Stimulated activated CD4-positive, alpha-beta T cell treated with anti-CD3 and anti-CD28 coated beads, Interleukin-1b, Interleukin-23, amount 100 ng/mL, for 1 hour (primary cell): Measurements from ENCODE around the gene ARPP19.
"Not testable (repeated sequence)": the region's sequence is repeated elsewhere in the genome, so short reads cannot be mapped to it uniquely, and the experiment has no call there.

Experiments used
- DNase-seq, 2 donors: peaks; one replicate each; pipeline ENCODE4 v3.0.0-alpha.2; 2020; ENCODE audit warnings: low read depth in 2 of 2

Gene ARPP19, protein sequence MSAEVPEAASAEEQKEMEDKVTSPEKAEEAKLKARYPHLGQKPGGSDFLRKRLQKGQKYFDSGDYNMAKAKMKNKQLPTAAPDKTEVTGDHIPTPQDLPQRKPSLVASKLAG

DNA sequence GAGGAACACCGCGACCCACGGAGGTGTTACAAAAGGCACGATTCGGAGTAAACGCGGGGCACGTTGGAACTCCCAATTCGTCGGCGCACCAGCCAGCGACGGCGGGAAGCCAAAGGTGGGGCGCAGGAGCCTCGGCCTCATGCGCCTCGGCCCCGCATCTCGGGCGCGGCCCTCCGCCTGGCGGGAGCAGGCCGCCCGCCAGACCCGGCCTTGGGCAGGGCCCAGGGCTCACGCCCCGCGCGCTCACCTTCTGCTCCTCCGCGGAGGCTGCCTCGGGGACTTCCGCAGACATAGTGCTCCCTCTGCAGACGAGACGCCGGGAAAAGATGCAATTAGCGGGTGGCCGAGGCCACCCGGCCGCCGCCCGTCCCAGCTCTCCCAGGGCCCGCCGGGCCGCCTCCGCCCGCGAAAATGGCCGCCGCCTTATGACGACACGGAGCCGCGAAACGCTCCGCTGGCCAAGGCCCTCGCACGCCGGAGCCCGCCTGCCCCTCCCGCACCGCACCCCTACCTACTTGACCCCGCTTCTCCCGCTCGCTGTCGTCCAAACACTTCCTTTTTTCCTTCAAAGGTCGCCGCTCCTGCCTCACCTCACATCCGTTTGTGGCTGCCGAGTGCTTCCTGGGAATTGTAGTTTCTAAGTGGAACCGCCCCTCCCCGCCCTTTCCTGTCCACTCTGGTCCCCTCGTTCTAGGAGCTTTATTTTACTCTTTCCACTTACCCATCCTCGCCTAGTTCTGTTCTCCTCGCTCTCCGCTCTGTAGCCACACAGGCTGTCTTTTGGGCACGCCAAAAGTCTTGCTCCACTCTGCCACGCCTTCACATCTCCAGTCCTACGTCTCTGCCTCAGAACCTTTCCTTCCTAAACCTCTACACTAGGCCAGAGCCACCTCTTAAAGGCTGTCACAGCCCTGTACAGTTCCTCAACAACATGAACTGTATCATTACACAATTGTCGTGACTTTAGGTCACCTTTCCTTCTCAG, at the start of gene ARPP19:
ARPP19 (minus strand) TSS at position 430 of the 985 bp plus-strand sequence; CDS start at position 292, 138 bp downstream.
- DNase-seq, result peak; percentile 32 to 48

DNA sequence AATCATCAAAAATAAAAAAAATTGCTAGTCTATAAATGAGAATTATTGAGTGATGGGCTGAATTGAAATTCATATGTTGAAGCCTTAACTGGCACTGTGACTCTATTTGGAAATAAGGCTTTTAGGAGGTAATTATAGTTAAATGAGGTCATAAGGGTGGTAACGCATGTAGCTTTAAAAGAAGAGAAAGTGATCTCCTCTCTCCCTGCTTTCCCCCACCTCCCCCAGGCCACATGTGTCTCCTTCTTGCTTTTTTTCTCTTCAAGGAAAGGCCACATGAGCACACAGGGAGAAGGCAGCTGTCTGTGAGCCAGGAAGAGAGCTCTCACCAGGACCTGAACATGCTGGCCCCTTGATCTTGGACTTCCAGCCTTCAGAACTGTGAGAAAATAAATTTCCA, 48.2 kb upstream of the ARPP19 start:
- DNase-seq, result no peak

DNA sequence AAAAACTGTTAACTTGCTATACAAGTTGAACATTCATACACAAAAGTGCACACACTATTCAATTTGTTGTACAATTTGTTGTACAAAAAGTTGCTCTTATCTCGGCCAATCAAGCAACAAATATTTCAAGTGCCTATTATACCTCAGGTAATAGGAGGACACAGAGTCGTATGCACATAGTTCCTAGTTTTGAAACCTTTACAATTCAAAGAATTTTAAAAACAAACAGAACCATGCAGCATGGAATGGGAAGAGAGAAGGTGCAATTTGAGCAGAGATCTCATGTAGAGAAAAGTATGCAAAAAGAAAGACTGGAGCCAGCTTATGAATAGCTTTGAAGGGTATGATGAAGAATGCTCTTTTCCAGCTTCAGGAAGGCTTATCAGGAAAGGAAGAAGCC, 46.5 kb upstream of the ARPP19 start:
- DNase-seq, result no peak

DNA sequence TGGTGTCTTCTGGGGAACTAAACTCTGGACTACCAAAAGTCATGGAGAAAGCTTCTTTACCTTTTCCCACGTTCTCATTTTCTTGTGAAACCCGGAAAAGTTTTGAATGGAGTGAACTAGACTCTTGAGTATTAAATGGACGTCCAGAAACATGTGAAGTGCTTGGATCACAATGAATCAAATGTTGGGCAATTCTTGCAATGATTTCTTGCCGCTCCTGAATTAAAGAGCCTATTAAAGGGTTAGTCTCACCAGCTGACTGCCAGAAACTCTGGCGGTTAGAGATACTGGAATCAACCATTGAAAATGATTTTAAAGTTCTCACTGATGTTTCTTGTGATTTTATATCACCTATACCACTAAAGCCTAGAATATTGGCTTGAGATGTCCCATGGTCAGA, 40.8 kb upstream of the ARPP19 start:
- no peak for DNase-seq

DNA sequence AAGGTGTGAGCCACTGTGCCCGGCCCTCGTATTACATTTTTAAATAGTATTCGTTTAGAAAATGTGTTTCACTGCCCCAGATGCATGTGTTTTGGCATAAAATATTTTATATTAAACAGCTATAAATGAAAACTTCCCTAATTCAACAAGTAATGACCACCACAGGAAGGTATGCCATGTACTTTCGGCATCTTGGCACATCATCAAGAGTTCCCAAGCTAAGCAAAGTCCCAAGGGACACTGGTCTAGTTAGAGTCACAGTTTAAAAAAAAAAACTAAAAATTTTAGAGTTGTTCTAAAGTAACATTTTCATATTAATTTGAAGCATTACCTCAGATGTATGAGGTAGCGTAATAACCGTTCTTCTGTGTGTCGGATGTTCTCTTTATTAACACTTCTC, 15.6 kb upstream of the ARPP19 start:
- no peak for DNase-seq

DNA sequence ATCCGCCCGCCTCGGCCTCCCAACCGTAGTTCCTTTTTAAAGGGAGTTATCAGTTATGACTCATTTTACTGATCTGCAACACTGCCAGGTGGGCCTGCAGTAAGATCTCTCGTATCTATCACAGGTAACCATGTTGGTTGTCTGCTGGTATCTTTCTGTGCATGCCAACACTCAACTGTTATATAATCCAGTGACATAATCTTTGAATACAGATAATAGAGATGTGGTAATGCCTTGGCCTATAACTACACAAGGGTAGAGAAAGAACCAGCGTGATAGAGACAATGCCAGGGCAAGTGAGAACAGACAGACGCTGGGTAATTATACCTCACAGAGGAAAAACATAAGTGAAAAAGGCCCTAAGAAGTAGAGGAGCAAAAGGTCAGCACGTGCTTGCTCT, 11.0 kb upstream of the ARPP19 start:
- DNase-seq, result no peak

GRCh38 chr15:52576692-52577091, 7.9 kb upstream of the ARPP19 start:
- DNase-seq, result no peak

GRCh38 chr15:52575573-52575972, 6.7 kb upstream of the ARPP19 start:
- DNase-seq, result not testable (repeated sequence)

DNA sequence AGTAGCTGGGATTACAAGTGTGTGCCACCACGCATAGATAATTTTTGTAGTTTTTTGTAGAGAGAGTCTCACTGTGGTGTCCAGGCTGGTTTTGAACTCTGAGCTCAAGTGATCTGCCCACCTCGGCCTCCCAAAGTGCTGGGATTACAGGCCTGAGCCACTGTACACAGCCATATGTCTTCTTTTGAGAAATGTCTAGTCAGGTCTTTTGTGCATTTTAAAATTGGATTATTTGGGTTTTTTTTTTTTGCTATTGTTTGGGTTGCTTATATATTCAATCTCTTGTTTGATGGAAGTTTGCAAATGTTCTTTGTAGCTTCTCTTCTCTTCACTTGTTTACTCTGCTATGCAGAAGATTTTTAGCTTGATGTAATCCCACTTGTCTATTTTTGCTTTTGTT, 6.2 kb upstream of the ARPP19 start:
- no peak for DNase-seq

DNA sequence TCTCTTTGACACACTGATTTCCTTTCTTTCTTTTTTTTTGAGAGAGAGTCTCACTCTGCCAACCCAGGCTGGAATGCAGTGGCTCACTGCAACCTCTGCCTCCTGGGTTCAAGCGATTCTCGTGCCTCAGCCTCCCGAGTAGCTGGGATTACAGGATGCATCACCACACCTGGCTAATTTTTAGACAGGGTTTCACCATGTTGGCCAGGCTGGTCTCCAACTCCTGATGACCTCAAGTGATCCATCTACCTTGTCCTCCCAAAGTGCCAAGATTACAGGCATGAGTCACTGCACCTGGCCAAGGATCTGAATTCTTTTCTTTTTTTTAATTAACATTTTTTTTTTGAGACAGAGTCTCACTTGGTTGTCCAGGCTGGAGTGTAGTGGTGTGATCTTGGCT, 5.8 kb upstream of the ARPP19 start:
- DNase-seq, result not testable (repeated sequence)

- peak in 1 of 2 donors; percentile 22 for DNase-seq
Observed at GRCh38 chr15:52567871-52568600, 794 bp downstream of the ARPP19 start.

- DNase-seq, result no peak
Observed at GRCh38 chr15:52566889-52567288, 1.9 kb downstream of the ARPP19 start.

- DNase-seq, result not testable (repeated sequence)
Observed at GRCh38 chr15:52565417-52566358, 3.1 kb downstream of the ARPP19 start.

DNA sequence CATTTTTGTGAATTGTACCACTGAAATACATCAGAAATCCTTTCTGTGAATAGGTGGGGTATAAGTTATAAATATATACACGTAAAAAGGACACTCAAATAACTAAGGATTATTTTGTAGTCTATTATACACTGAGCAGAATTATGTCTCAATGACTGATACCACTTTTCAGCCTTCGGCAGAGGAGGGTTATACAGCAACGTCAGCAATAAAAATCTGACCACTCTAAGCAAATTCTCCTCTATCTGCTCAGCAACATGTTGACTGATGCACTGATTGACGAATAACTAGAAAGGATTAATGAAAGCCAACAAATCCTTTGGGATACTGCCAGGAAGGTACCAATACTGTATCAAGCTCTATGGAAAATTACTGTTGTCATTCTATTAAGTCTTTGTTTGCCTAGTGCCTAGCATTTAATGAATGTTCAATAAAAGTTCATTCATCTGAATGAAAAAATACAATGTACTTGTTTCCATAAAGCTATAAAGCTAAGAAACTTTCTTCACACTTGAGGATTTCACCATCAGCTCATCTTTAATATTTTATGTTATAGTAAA, 5.2 kb downstream of the ARPP19 start:
- DNase-seq, result no peak

DNA sequence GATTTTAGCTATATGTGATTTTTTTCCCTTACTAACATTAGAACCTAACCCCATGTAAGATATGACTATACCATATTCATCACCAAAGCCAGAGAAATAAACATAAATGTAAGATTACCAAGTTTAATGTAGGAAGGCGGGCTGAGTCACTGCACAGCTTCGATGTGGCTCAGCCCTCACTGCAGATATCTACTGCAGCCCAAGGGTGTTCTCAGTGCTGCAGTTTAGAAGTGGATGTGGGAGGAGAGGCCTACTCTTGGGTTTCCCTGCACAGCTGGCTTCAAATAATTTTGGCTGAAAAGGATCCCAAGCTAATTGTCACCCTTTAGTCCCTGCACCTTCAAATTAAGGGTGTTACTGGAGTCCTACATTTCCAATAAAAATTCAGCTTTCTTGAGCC, 9.3 kb downstream of the ARPP19 start:
- no peak for DNase-seq

- DNase-seq, result no peak
Observed at GRCh38 chr15:52559022-52559421, 9.8 kb downstream of the ARPP19 start.

- DNase-seq, result no peak
Observed at GRCh38 chr15:52558196-52558595, 10.6 kb downstream of the ARPP19 start.

- no peak for DNase-seq
Observed at GRCh38 chr15:52557274-52557641, 11.6 kb downstream of the ARPP19 start.

DNA sequence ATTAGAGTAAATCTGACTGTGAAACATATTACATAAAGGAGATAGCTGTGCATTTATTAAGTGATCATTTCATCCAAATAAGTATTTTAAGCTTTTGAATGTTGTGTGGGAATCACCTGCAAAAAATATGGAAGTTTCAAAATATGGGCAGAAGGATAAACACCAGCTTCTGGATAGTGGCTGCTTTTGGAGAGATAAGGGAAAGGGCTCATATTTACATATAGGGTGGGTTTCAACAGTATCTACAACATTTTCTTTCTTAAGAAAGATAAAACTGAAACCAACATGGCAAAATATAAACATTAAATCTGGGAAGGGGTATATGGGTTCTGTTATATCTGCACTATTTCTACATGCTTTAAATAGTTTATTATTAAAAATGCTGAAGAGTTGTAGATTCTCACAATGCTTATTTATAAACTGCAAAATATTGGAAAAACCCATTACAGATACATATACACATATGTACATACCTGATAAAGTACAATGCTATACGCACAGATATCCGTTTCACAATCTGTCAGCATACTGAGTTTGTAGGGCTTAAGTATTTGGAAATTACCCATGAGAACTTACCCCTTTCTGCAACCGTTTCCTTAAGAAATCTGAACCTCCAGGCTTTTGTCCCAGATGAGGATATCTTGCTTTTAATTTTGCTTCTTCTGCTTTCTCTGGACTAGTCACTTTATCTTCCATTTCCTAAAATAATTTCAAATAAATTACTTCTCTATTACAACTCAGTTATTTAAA, 12.1 kb downstream of the ARPP19 start:
- DNase-seq, result no peak

- no peak for DNase-seq
Observed at GRCh38 chr15:52552303-52552702, 16.5 kb downstream of the ARPP19 start.
